ENCODE results near the gene STYXL1.

STYXL1 gene

GRCh38 chr7:75995052-75995471 lies 52.7 kb downstream of the STYXL1 start:
- Histone ChIP-seq H3K27me3 (ENCODE audit: control insufficient read depth in 2 of 2, insufficient read depth in 2 of 2, low read length in 2 of 2) (no peaks in the 10 kb centered on the region), H3K9ac (ENCODE audit: low read depth in 1 of 2, low read length in 2 of 2) (peak overlapping the region; percentile 65 to 75), H3K4me3 (ENCODE audit: low read length in 2 of 2) (peak overlapping the region; percentile 84 to 85), H3K27ac (ENCODE audit: low read depth in 2 of 2, low read length in 2 of 2) (peak overlapping the region; percentile 47 to 89), H3K4me1 (ENCODE audit: control insufficient read depth in 2 of 2, insufficient read depth in 2 of 2, low read length in 2 of 2) (peaks cover 15 to 16% of the 10 kb centered on the region in 2 donors), H3K36me3 (ENCODE audit: control insufficient read depth in 2 of 2, insufficient read depth in 2 of 2, low read length in 2 of 2) (peaks cover 6 to 7% of the 10 kb centered on the region in 2 donors), H3K9me3 (ENCODE audit: control insufficient read depth in 2 of 2, low read length in 2 of 2) (no peaks in the 10 kb centered on the region)

- peaks cover 16 to 17% of the 10 kb centered on the region in 2 donors for H3K4me1 ChIP-seq (ENCODE audit: control insufficient read depth in 2 of 2, insufficient read depth in 2 of 2, low read length in 2 of 2)
- H3K27ac ChIP-seq (ENCODE audit: low read depth in 2 of 2, low read length in 2 of 2), result peak within 1 kb of the TSS; percentile 89 to 94
- peak within 1 kb of the TSS; percentile 80 to 93 for H3K9ac ChIP-seq (ENCODE audit: low read depth in 1 of 2, low read length in 2 of 2)
- no peaks in the 10 kb centered on the region for H3K9me3 ChIP-seq (ENCODE audit: control insufficient read depth in 2 of 2, low read length in 2 of 2)
- H3K4me3 ChIP-seq (ENCODE audit: low read length in 2 of 2), result peak within 1 kb of the TSS; percentile 84 to 94
- H3K27me3 ChIP-seq (ENCODE audit: control insufficient read depth in 2 of 2, insufficient read depth in 2 of 2, low read length in 2 of 2), result no peaks in the 10 kb centered on the region
- peaks cover 6 to 7% of the 10 kb centered on the region in 2 donors for H3K36me3 ChIP-seq (ENCODE audit: control insufficient read depth in 2 of 2, insufficient read depth in 2 of 2, low read length in 2 of 2)
Measured at GRCh38 chr7:75994388-75995051, 53.3 kb downstream of the STYXL1 start, which contains the start of gene TMEM120A. Gene TMEM120A, minus strand, starts transcription at chr7:75994595. Its CDS starts 25 bp downstream, at chr7:75994570.

GRCh38 chr7:75993689-75994387 lies 54.0 kb downstream of the STYXL1 start:
- H3K9ac ChIP-seq (ENCODE audit: low read depth in 1 of 2, low read length in 2 of 2), result peak overlapping the region; percentile 80 to 93
- H3K36me3 ChIP-seq (ENCODE audit: control insufficient read depth in 2 of 2, insufficient read depth in 2 of 2, low read length in 2 of 2), result peaks cover 6 to 7% of the 10 kb centered on the region in 2 donors
- H3K27ac ChIP-seq (ENCODE audit: low read depth in 2 of 2, low read length in 2 of 2), result peak overlapping the region; percentile 89 to 94
- no peaks in the 10 kb centered on the region for H3K9me3 ChIP-seq (ENCODE audit: control insufficient read depth in 2 of 2, low read length in 2 of 2)
- peak overlapping the region; percentile 79 to 94 for H3K4me3 ChIP-seq (ENCODE audit: low read length in 2 of 2)
- H3K4me1 ChIP-seq (ENCODE audit: control insufficient read depth in 2 of 2, insufficient read depth in 2 of 2, low read length in 2 of 2), result peaks cover 16 to 20% of the 10 kb centered on the region in 2 donors
- H3K27me3 ChIP-seq (ENCODE audit: control insufficient read depth in 2 of 2, insufficient read depth in 2 of 2, low read length in 2 of 2), result no peaks in the 10 kb centered on the region

GRCh38 chr7:75992083-75992755 lies 55.6 kb downstream of the STYXL1 start:
- Histone ChIP-seq H3K27ac (ENCODE audit: low read depth in 2 of 2, low read length in 2 of 2) (no peak overlapping the region), H3K27me3 (ENCODE audit: control insufficient read depth in 2 of 2, insufficient read depth in 2 of 2, low read length in 2 of 2) (no peaks in the 10 kb centered on the region), H3K4me3 (ENCODE audit: low read length in 2 of 2) (no peak overlapping the region), H3K4me1 (ENCODE audit: control insufficient read depth in 2 of 2, insufficient read depth in 2 of 2, low read length in 2 of 2) (peaks cover 16 to 20% of the 10 kb centered on the region in 2 donors), H3K9ac (ENCODE audit: low read depth in 1 of 2, low read length in 2 of 2) (no peak overlapping the region), H3K9me3 (ENCODE audit: control insufficient read depth in 2 of 2, low read length in 2 of 2) (no peaks in the 10 kb centered on the region), H3K36me3 (ENCODE audit: control insufficient read depth in 2 of 2, insufficient read depth in 2 of 2, low read length in 2 of 2) (peaks cover 14 to 15% of the 10 kb centered on the region in 2 donors)

GRCh38 chr7:75991531-75992082 lies 56.2 kb downstream of the STYXL1 start:
- H3K9ac ChIP-seq (ENCODE audit: low read depth in 1 of 2, low read length in 2 of 2), result no peak overlapping the region
- no peaks in the 10 kb centered on the region for H3K27me3 ChIP-seq (ENCODE audit: control insufficient read depth in 2 of 2, insufficient read depth in 2 of 2, low read length in 2 of 2)
- peaks cover 16 to 20% of the 10 kb centered on the region in 2 donors for H3K4me1 ChIP-seq (ENCODE audit: control insufficient read depth in 2 of 2, insufficient read depth in 2 of 2, low read length in 2 of 2)
- no peak overlapping the region for H3K27ac ChIP-seq (ENCODE audit: low read depth in 2 of 2, low read length in 2 of 2)
- peaks cover 19 to 20% of the 10 kb centered on the region in 2 donors for H3K36me3 ChIP-seq (ENCODE audit: control insufficient read depth in 2 of 2, insufficient read depth in 2 of 2, low read length in 2 of 2)
- no peaks in the 10 kb centered on the region for H3K9me3 ChIP-seq (ENCODE audit: control insufficient read depth in 2 of 2, low read length in 2 of 2)
- H3K4me3 ChIP-seq (ENCODE audit: low read length in 2 of 2), result no peak overlapping the region

GRCh38 chr7:75989500-75990388 lies 58.1 kb downstream of the STYXL1 start:
- no peak overlapping the region for H3K4me3 ChIP-seq (ENCODE audit: low read length in 2 of 2)
- H3K27me3 ChIP-seq (ENCODE audit: control insufficient read depth in 2 of 2, insufficient read depth in 2 of 2, low read length in 2 of 2), result no peaks in the 10 kb centered on the region
- no peak overlapping the region for H3K9ac ChIP-seq (ENCODE audit: low read depth in 1 of 2, low read length in 2 of 2)
- no peak overlapping the region for H3K27ac ChIP-seq (ENCODE audit: low read depth in 2 of 2, low read length in 2 of 2)
- no peaks in the 10 kb centered on the region for H3K9me3 ChIP-seq (ENCODE audit: control insufficient read depth in 2 of 2, low read length in 2 of 2)
- peaks cover 17 to 22% of the 10 kb centered on the region in 2 donors for H3K4me1 ChIP-seq (ENCODE audit: control insufficient read depth in 2 of 2, insufficient read depth in 2 of 2, low read length in 2 of 2)
- peaks cover 23 to 25% of the 10 kb centered on the region in 2 donors for H3K36me3 ChIP-seq (ENCODE audit: control insufficient read depth in 2 of 2, insufficient read depth in 2 of 2, low read length in 2 of 2)

GRCh38 chr7:75988568-75989499 lies 59.0 kb downstream of the STYXL1 start:
- no peak overlapping the region for H3K9ac ChIP-seq (ENCODE audit: low read depth in 1 of 2, low read length in 2 of 2)

GRCh38 chr7:75987805-75988567 lies 59.8 kb downstream of the STYXL1 start:
- H3K4me1 ChIP-seq (ENCODE audit: control insufficient read depth in 2 of 2, insufficient read depth in 2 of 2, low read length in 2 of 2), result peaks cover 10 to 14% of the 10 kb centered on the region in 2 donors
- H3K27me3 ChIP-seq (ENCODE audit: control insufficient read depth in 2 of 2, insufficient read depth in 2 of 2, low read length in 2 of 2), result no peaks in the 10 kb centered on the region
- peaks cover 33 to 37% of the 10 kb centered on the region in 2 donors for H3K36me3 ChIP-seq (ENCODE audit: control insufficient read depth in 2 of 2, insufficient read depth in 2 of 2, low read length in 2 of 2)
- no peak overlapping the region for H3K9ac ChIP-seq (ENCODE audit: low read depth in 1 of 2, low read length in 2 of 2)
- H3K9me3 ChIP-seq (ENCODE audit: control insufficient read depth in 2 of 2, low read length in 2 of 2), result no peaks in the 10 kb centered on the region
- H3K4me3 ChIP-seq (ENCODE audit: low read length in 2 of 2), result no peak overlapping the region
- H3K27ac ChIP-seq (ENCODE audit: low read depth in 2 of 2, low read length in 2 of 2), result no peak overlapping the region

More at GRCh38 chr7:75988568-75989499, 59.0 kb downstream of the STYXL1 start:
- H3K4me1 ChIP-seq (ENCODE audit: control insufficient read depth in 2 of 2, insufficient read depth in 2 of 2, low read length in 2 of 2), result peaks cover 15 to 21% of the 10 kb centered on the region in 2 donors
- no peak overlapping the region for H3K27ac ChIP-seq (ENCODE audit: low read depth in 2 of 2, low read length in 2 of 2)
- H3K4me3 ChIP-seq (ENCODE audit: low read length in 2 of 2), result no peak overlapping the region
- H3K36me3 ChIP-seq (ENCODE audit: control insufficient read depth in 2 of 2, insufficient read depth in 2 of 2, low read length in 2 of 2), result peaks cover 27 to 32% of the 10 kb centered on the region in 2 donors
- H3K27me3 ChIP-seq (ENCODE audit: control insufficient read depth in 2 of 2, insufficient read depth in 2 of 2, low read length in 2 of 2), result no peaks in the 10 kb centered on the region
- no peaks in the 10 kb centered on the region for H3K9me3 ChIP-seq (ENCODE audit: control insufficient read depth in 2 of 2, low read length in 2 of 2)
